Mesendoderm (in vitro differentiated cells): Measurements from ENCODE around the gene BLVRA.
A peak's percentile ranks its signal among the peaks of the same experiment; 100 is the strongest.
"Not testable (repeated sequence)": the region's sequence is repeated elsewhere in the genome, so short reads cannot be mapped to it uniquely, and the experiment has no call there.

Source experiments
- DNase-seq: peaks from one replicate; pipeline ENCODE4 v3.0.0; 2013
- H2AK5ac ChIP-seq: 2 replicates; pipeline ENCODE4 v1.6.1; 2013; ENCODE audit warnings: low read length, inconsistent platforms
- H2BK120ac ChIP-seq: 2 replicates; pipeline ENCODE4 v1.6.1; 2013; ENCODE audit warnings: low read depth, mild to moderate bottlenecking, low read length, moderate library complexity, mixed read lengths
- H2BK15ac ChIP-seq: replicated peaks from 2 replicates; pipeline ENCODE4 v1.6.1; 2013; ENCODE audit warnings: low read depth, mild to moderate bottlenecking, moderate library complexity
- H2BK5ac ChIP-seq: 2 replicates; pipeline ENCODE4 v1.6.1; 2013; ENCODE audit warnings: low read length, inconsistent platforms
- H3K18ac ChIP-seq: 2 replicates; pipeline ENCODE4 v1.6.1; 2013; ENCODE audit warnings: mild to moderate bottlenecking, low read length, mixed read lengths
- H3K23ac ChIP-seq: one replicate; pipeline ENCODE4 v1.6.1; 2013; ENCODE audit warnings: low read length
- H3K27ac ChIP-seq: 2 replicates; pipeline ENCODE4 v1.5.1; 2013; ENCODE audit warnings: low read depth, mild to moderate bottlenecking, inconsistent platforms, low read length, moderate library complexity
- H3K27me3 ChIP-seq: 2 replicates; pipeline ENCODE4 v1.6.1; 2013; ENCODE audit warnings: low read length, control low read depth, mild to moderate bottlenecking, inconsistent platforms; ENCODE audit not compliant: insufficient read depth, poor library complexity
- H3K36me3 ChIP-seq: 2 replicates; pipeline ENCODE4 v1.6.1; 2013; ENCODE audit warnings: low read length, inconsistent platforms; ENCODE audit not compliant: control insufficient read depth, insufficient read depth
- H3K4ac ChIP-seq: one replicate; pipeline ENCODE4 v1.6.1; 2013; ENCODE audit warnings: low read depth, mild to moderate bottlenecking, low read length, moderate library complexity
- H3K4me1 ChIP-seq: 2 replicates; pipeline ENCODE4 v1.6.1; 2013; ENCODE audit warnings: low read depth, low read length, inconsistent platforms; ENCODE audit not compliant: control insufficient read depth
- H3K4me2 ChIP-seq: 2 replicates; pipeline ENCODE4 v1.6.1; 2013; ENCODE audit warnings: low read length
- H3K4me3 ChIP-seq: 2 replicates; pipeline ENCODE4 v1.5.1; 2013; ENCODE audit warnings: mild to moderate bottlenecking, low read length
- H3K56ac ChIP-seq: one replicate; pipeline ENCODE4 v1.6.1; 2013; ENCODE audit warnings: low read length
- H3K79me1 ChIP-seq: 2 replicates; pipeline ENCODE4 v1.6.1; 2013; ENCODE audit warnings: low read length, inconsistent platforms
- H3K79me2 ChIP-seq: 2 replicates; pipeline ENCODE4 v1.6.1; 2013; ENCODE audit warnings: mild to moderate bottlenecking, low read length; ENCODE audit not compliant: control insufficient read depth, insufficient read depth
- H3K9ac ChIP-seq: 2 replicates; pipeline ENCODE4 v1.6.1; 2013; ENCODE audit warnings: low read length, inconsistent platforms
- H4K5ac ChIP-seq: one replicate; pipeline ENCODE4 v1.6.1; 2013; ENCODE audit warnings: low read length
- H4K8ac ChIP-seq: one replicate; pipeline ENCODE4 v1.6.1; 2013; ENCODE audit warnings: low read depth, mild to moderate bottlenecking, control low read depth, low read length, moderate library complexity
- WGBS: extraction: QIAGEN DNeasy Blood & Tissue Kit; methylation state at CpG from one replicate; pipeline ENCODE4 v1.1.7; 2013; ENCODE audit warnings: low lambda C conversion rate, missing lambda C conversion rate; ENCODE audit not compliant: insufficient coverage; ENCODE audit errors: extremely low coverage; 5-methylcytosine and 5-hydroxymethylcytosine counted together

BLVRA gene

GRCh38 chr7:43729924-43730248 lies 28.6 kb upstream of the BLVRA start:
- no peak overlapping the region for H3K18ac ChIP-seq
- H3K79me1 ChIP-seq: peaks cover 6% of the 10 kb centered on the region
- peaks cover 2% of the 10 kb centered on the region for H3K4me1 ChIP-seq
- H4K5ac ChIP-seq: no peak overlapping the region
- H2BK15ac ChIP-seq: no peak overlapping the region
- H2BK120ac ChIP-seq: no peak overlapping the region
- peak overlapping the region; percentile 7 for H3K27ac ChIP-seq
- no CpG with 5 or more reads among the region's 4 CpGs for WGBS
- DNase-seq: no peak
- H3K23ac ChIP-seq: no peak overlapping the region
- H3K4me3 ChIP-seq: peak overlapping the region; percentile 52
- H2AK5ac ChIP-seq: no peak overlapping the region
- no peak overlapping the region for H4K8ac ChIP-seq
- no peaks in the 10 kb centered on the region for H3K27me3 ChIP-seq
- peak overlapping the region; percentile 97 for H3K9ac ChIP-seq
- H2BK5ac ChIP-seq: no peak overlapping the region
- H3K4me2 ChIP-seq: peak overlapping the region; percentile 6
- H3K56ac ChIP-seq: peak overlapping the region; percentile 57
- peaks cover 32% of the 10 kb centered on the region for H3K79me2 ChIP-seq
- no peaks in the 10 kb centered on the region for H3K36me3 ChIP-seq
- no peak overlapping the region for H3K4ac ChIP-seq

GRCh38 chr7:43731494-43731893 lies 27.0 kb upstream of the BLVRA start:
- H3K4me3 ChIP-seq, H3K56ac ChIP-seq, H3K27me3 ChIP-seq, H3K9ac ChIP-seq, H3K27ac ChIP-seq, H2BK120ac ChIP-seq, H3K36me3 ChIP-seq, DNase-seq, H3K23ac ChIP-seq, H2BK5ac ChIP-seq, H3K4me1 ChIP-seq, H4K8ac ChIP-seq, H3K4me2 ChIP-seq, H2AK5ac ChIP-seq, H3K18ac ChIP-seq, H3K4ac ChIP-seq, H2BK15ac ChIP-seq, H4K5ac ChIP-seq, H3K79me1 ChIP-seq: not testable (repeated sequence)
- no CpG with 5 or more reads among the region's 3 CpGs for WGBS
- H3K79me2 ChIP-seq: peaks cover 21% of the 10 kb centered on the region

GRCh38 chr7:43734575-43735332 lies 23.7 kb upstream of the BLVRA start:
- H3K4me3 ChIP-seq, H3K79me1 ChIP-seq, H3K27ac ChIP-seq, H2BK15ac ChIP-seq, H3K27me3 ChIP-seq, H3K4ac ChIP-seq, H4K8ac ChIP-seq, H3K79me2 ChIP-seq, DNase-seq, H3K18ac ChIP-seq, H2BK5ac ChIP-seq, H3K4me1 ChIP-seq, H2BK120ac ChIP-seq, H3K56ac ChIP-seq, H3K4me2 ChIP-seq, H3K23ac ChIP-seq, H4K5ac ChIP-seq, H2AK5ac ChIP-seq, H3K9ac ChIP-seq, H3K36me3 ChIP-seq: not testable (repeated sequence)
- WGBS: no CpG with 5 or more reads among the region's 18 CpGs

- H4K5ac ChIP-seq: no peak overlapping the region
- H3K79me2 ChIP-seq: no peaks in the 10 kb centered on the region
- DNase-seq: no peak
- H3K23ac ChIP-seq: no peak overlapping the region
- H2AK5ac ChIP-seq: no peak overlapping the region
- H3K79me1 ChIP-seq: no peaks in the 10 kb centered on the region
- H3K4me1 ChIP-seq: no peaks in the 10 kb centered on the region
- no peak overlapping the region for H3K4ac ChIP-seq
- no peak overlapping the region for H2BK5ac ChIP-seq
- H3K18ac ChIP-seq: no peak overlapping the region
- H2BK15ac ChIP-seq: no peak overlapping the region
- no peak overlapping the region for H3K27ac ChIP-seq
- no peaks in the 10 kb centered on the region for H3K36me3 ChIP-seq
- no peak overlapping the region for H4K8ac ChIP-seq
- no peaks in the 10 kb centered on the region for H3K27me3 ChIP-seq
- H2BK120ac ChIP-seq: no peak overlapping the region
- no peak overlapping the region for H3K4me3 ChIP-seq
- WGBS: no CpG with 5 or more reads among the region's 1 CpG
- H3K9ac ChIP-seq: no peak overlapping the region
- H3K4me2 ChIP-seq: no peak overlapping the region
- H3K56ac ChIP-seq: no peak overlapping the region
Observed at GRCh38 chr7:43735403-43735801, 23.1 kb upstream of the BLVRA start.

GRCh38 chr7:43735802-43736603 lies 22.5 kb upstream of the BLVRA start:
- no peak overlapping the region for H3K56ac ChIP-seq
- H2BK120ac ChIP-seq: no peak overlapping the region
- no peak overlapping the region for H4K5ac ChIP-seq
- DNase-seq: peak; percentile 53
- no peak overlapping the region for H3K9ac ChIP-seq
- H3K27ac ChIP-seq: no peak overlapping the region
- no peak overlapping the region for H2BK5ac ChIP-seq
- H3K79me1 ChIP-seq: no peaks in the 10 kb centered on the region
- H3K36me3 ChIP-seq: no peaks in the 10 kb centered on the region
- no peak overlapping the region for H3K23ac ChIP-seq
- H3K4me3 ChIP-seq: no peak overlapping the region
- no peaks in the 10 kb centered on the region for H3K27me3 ChIP-seq
- H3K18ac ChIP-seq: peak overlapping the region; percentile 76
- no peaks in the 10 kb centered on the region for H3K79me2 ChIP-seq
- H4K8ac ChIP-seq: peak overlapping the region; percentile 84
- no peak overlapping the region for H2AK5ac ChIP-seq
- H3K4me2 ChIP-seq: no peak overlapping the region
- peak overlapping the region; percentile 8 for H2BK15ac ChIP-seq
- no peaks in the 10 kb centered on the region for H3K4me1 ChIP-seq
- no CpG with 5 or more reads among the region's 2 CpGs for WGBS
- H3K4ac ChIP-seq: no peak overlapping the region
